OCI-LY1 (cell line): ENCODE results near the gene RXFP3.

Experiments
- H2AFZ ChIP-seq: fragments of 200-600 bp; sonication (generic), shearing (Covaris generic); 2 replicates; pipeline ENCODE4 v1.6.0; 2014; ENCODE audit warnings: antibody characterized with exemption, mild to moderate bottlenecking, low read length
- H3F3A ChIP-seq: fragments of 200-600 bp; sonication (generic), shearing (Covaris generic); 2 replicates; pipeline ENCODE4 v1.6.0; 2014; ENCODE audit warnings: mild to moderate bottlenecking, antibody characterized with exemption, low read length, moderate library complexity; ENCODE audit not compliant: insufficient read depth
- H3K27ac ChIP-seq: fragments of 200-600 bp; sonication (generic); 2 replicates; pipeline ENCODE4 v1.5.1; 2014; ENCODE audit warnings: low read length, mixed run types, mild to moderate bottlenecking, low read depth; ENCODE audit not compliant: poor library complexity, severe bottlenecking
- H3K27me3 ChIP-seq: fragments of 200-600 bp; sonication (generic); 2 replicates; pipeline ENCODE4 v1.6.0; 2014; ENCODE audit warnings: antibody characterized with exemption, mild to moderate bottlenecking, low read length, moderate library complexity; ENCODE audit not compliant: insufficient read depth
- H3K36me3 ChIP-seq: fragments of 200-600 bp; sonication (generic); 2 replicates; pipeline ENCODE4 v1.6.1; 2014; ENCODE audit warnings: mild to moderate bottlenecking, antibody characterized with exemption, low read length, moderate library complexity, mixed read lengths; ENCODE audit not compliant: insufficient read depth
- H3K4me1 ChIP-seq: fragments of 200-600 bp; sonication (generic); 2 replicates; pipeline ENCODE4 v1.5.1; 2014; ENCODE audit warnings: mild to moderate bottlenecking, low read length, moderate library complexity; ENCODE audit not compliant: insufficient read depth, severe bottlenecking
- H3K4me2 ChIP-seq: fragments of 200-600 bp; sonication (generic), shearing (Covaris generic); 2 replicates; pipeline ENCODE4 v1.6.1; 2014; ENCODE audit warnings: low read length
- H3K4me3 ChIP-seq: fragments of 200-600 bp; sonication (generic); 2 replicates; pipeline ENCODE4 v1.5.1; 2014; ENCODE audit warnings: low read length, low read depth, mild to moderate bottlenecking, mixed read lengths; ENCODE audit not compliant: poor library complexity, severe bottlenecking
- H3K79me2 ChIP-seq: fragments of 200-600 bp; shearing (Covaris generic); 2 replicates; pipeline ENCODE4 v1.6.1; 2016; ENCODE audit warnings: mixed run types, low read length, mixed read lengths; ENCODE audit not compliant: insufficient read depth
- H3K9ac ChIP-seq: fragments of 200-600 bp; sonication (generic), shearing (Covaris generic); 2 replicates; pipeline ENCODE4 v1.6.1; 2014; ENCODE audit warnings: mild to moderate bottlenecking, low read length, mixed read lengths
- H3K9me2 ChIP-seq: fragments of 200-600 bp; sonication (generic), shearing (Covaris generic); 2 replicates; pipeline ENCODE4 v1.6.1; 2014; ENCODE audit warnings: low read depth, mild to moderate bottlenecking, low read length, mixed read lengths
- H3K9me3 ChIP-seq: fragments of 200-600 bp; shearing (Covaris generic); 2 replicates; pipeline ENCODE4 v1.6.1; 2014; ENCODE audit warnings: low read length, mixed read lengths
- H4K20me1 ChIP-seq: fragments of 200-600 bp; sonication (generic), shearing (Covaris generic); 2 replicates; pipeline ENCODE4 v1.6.0; 2016; ENCODE audit warnings: mild to moderate bottlenecking, low read length; ENCODE audit not compliant: insufficient read depth
- EZH2 ChIP-seq: fragments of 200-600 bp; sonication (generic), shearing (Covaris generic); IDR thresholded peaks from 2 replicates; pipeline ENCODE4 v1.8.0; 2017; ENCODE audit warnings: borderline replicate concordance, mixed run types, mild to moderate bottlenecking, antibody characterized with exemption, low read length, moderate library complexity, mixed read lengths
- TF ChIP-seq, protein P1 (sequence below): fragments of 200-600 bp; sonication (generic), shearing (Covaris generic); IDR thresholded peaks from 2 replicates; pipeline ENCODE4 v1.5.1; 2017; ENCODE audit warnings: mild to moderate bottlenecking, antibody characterized with exemption, low read length, moderate library complexity, mixed read lengths

Gene RXFP3

GRCh38 chr5:33928283-33928682 lies 7.9 kb upstream of the RXFP3 start:
- Histone ChIP-seq H3K27me3 (no peaks in the 10 kb centered on the region; the same call in 1 of the 2 replicates), H3K27ac (no peak overlapping the region), H4K20me1 (no peaks in the 10 kb centered on the region), H2AFZ (no peak overlapping the region), H3K4me2 (no peak overlapping the region), H3K9ac (no peak overlapping the region), H3K4me1 (no peaks in the 10 kb centered on the region), H3F3A (no peaks in the 10 kb centered on the region), H3K79me2 (no peaks in the 10 kb centered on the region), H3K9me2 (no peaks in the 10 kb centered on the region), H3K9me3 (no peaks in the 10 kb centered on the region), H3K36me3 (no peaks in the 10 kb centered on the region), H3K4me3 (no peak overlapping the region)
- TF ChIP-seq, protein P1, sequence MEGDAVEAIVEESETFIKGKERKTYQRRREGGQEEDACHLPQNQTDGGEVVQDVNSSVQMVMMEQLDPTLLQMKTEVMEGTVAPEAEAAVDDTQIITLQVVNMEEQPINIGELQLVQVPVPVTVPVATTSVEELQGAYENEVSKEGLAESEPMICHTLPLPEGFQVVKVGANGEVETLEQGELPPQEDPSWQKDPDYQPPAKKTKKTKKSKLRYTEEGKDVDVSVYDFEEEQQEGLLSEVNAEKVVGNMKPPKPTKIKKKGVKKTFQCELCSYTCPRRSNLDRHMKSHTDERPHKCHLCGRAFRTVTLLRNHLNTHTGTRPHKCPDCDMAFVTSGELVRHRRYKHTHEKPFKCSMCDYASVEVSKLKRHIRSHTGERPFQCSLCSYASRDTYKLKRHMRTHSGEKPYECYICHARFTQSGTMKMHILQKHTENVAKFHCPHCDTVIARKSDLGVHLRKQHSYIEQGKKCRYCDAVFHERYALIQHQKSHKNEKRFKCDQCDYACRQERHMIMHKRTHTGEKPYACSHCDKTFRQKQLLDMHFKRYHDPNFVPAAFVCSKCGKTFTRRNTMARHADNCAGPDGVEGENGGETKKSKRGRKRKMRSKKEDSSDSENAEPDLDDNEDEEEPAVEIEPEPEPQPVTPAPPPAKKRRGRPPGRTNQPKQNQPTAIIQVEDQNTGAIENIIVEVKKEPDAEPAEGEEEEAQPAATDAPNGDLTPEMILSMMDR, result no peak
- no peak for TF ChIP-seq EZH2

- Histone ChIP-seq H3K9me2 (no peaks in the 10 kb centered on the region), H2AFZ (no peak overlapping the region), H3K4me3 (no peak overlapping the region), H3F3A (no peaks in the 10 kb centered on the region), H3K36me3 (no peaks in the 10 kb centered on the region), H3K9ac (no peak overlapping the region), H4K20me1 (no peaks in the 10 kb centered on the region), H3K9me3 (no peaks in the 10 kb centered on the region), H3K4me2 (no peak overlapping the region), H3K27me3 (no peaks in the 10 kb centered on the region; the same call in 1 of the 2 replicates), H3K4me1 (no peaks in the 10 kb centered on the region), H3K79me2 (no peaks in the 10 kb centered on the region), H3K27ac (no peak overlapping the region)
- TF ChIP-seq EZH2, result no peak
- TF ChIP-seq, protein P1, result no peak
Observed at GRCh38 chr5:33929925-33930690, 6.1 kb upstream of the RXFP3 start.

DNA sequence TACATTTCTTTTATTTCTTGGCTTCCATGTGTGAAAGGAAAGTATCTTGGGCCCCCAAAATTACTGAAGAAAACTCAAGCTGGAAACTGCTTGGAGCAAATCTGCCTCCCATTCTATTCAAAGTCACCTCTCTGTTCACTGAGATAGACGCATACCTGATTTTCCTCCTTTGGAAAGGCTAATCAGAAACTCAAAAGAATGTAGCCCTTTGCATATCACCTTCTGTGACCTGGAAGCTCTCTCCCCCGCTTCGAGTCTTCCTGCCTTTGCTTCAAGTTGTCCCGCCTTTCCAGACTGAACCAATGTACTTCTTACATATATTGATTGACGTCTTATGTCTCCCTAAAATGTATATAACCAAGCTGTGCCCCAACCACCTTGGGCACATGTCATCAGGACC lies 5.0 kb upstream of the RXFP3 start:
- no peak for TF ChIP-seq EZH2
- TF ChIP-seq, protein P1, result no peak
- no peak overlapping the region for H3K9ac ChIP-seq
- H4K20me1 ChIP-seq, result no peaks in the 10 kb centered on the region
- H3K27ac ChIP-seq, result no peak overlapping the region
- H3K9me2 ChIP-seq, result no peaks in the 10 kb centered on the region
- no peaks in the 10 kb centered on the region for H3K9me3 ChIP-seq
- no peak overlapping the region for H3K4me2 ChIP-seq
- H3K27me3 ChIP-seq, result no peaks in the 10 kb centered on the region; the same call in 1 of the 2 replicates
- no peaks in the 10 kb centered on the region for H3K79me2 ChIP-seq
- H2AFZ ChIP-seq, result no peak overlapping the region
- H3K36me3 ChIP-seq, result no peaks in the 10 kb centered on the region
- H3K4me3 ChIP-seq, result no peak overlapping the region
- H3F3A ChIP-seq, result no peaks in the 10 kb centered on the region
- H3K4me1 ChIP-seq, result no peaks in the 10 kb centered on the region
